ENCODE results near the gene IRF1.
"Not testable (repeated sequence)": the region's sequence is repeated elsewhere in the genome, so short reads cannot be mapped to it uniquely, and the experiment has no call there.

The IRF1 gene

GRCh38 chr5:132444841-132445639 is 45.5 kb downstream of the IRF1 start:
- DNase-seq (ENCODE audit: low read depth in 2 of 2, low spot score in 1 of 2), result no peak

GRCh38 chr5:132444061-132444460 is 46.5 kb downstream of the IRF1 start:
- no peak for DNase-seq (ENCODE audit: low read depth in 2 of 2, low spot score in 1 of 2)

GRCh38 chr5:132439521-132440089 is 51.0 kb downstream of the IRF1 start:
- DNase-seq (ENCODE audit: low read depth in 2 of 2, low spot score in 1 of 2), result no peak

- DNase-seq (ENCODE audit: low read depth in 2 of 2, low spot score in 1 of 2), result no peak
Observed at GRCh38 chr5:132438917-132439316, 51.7 kb downstream of the IRF1 start.

GRCh38 chr5:132438267-132438645 is 52.3 kb downstream of the IRF1 start:
- not testable (repeated sequence) for DNase-seq (ENCODE audit: low read depth in 2 of 2, low spot score in 1 of 2)

- no peak for DNase-seq (ENCODE audit: low read depth in 2 of 2, low spot score in 1 of 2)
Observed at GRCh38 chr5:132437604-132438266, 52.8 kb downstream of the IRF1 start.

GRCh38 chr5:132436936-132437335 is 53.6 kb downstream of the IRF1 start:
- no peak for DNase-seq (ENCODE audit: low read depth in 2 of 2, low spot score in 1 of 2)

- no peak for DNase-seq (ENCODE audit: low read depth in 2 of 2, low spot score in 1 of 2)
Observed at GRCh38 chr5:132435886-132436285, 54.7 kb downstream of the IRF1 start.

- no peak for DNase-seq (ENCODE audit: low read depth in 2 of 2, low spot score in 1 of 2)
Observed at GRCh38 chr5:132435447-132435846, 55.1 kb downstream of the IRF1 start.

- no peak for DNase-seq (ENCODE audit: low read depth in 2 of 2, low spot score in 1 of 2)
Observed at GRCh38 chr5:132434416-132435286, 55.9 kb downstream of the IRF1 start.

- no peak for DNase-seq (ENCODE audit: low read depth in 2 of 2, low spot score in 1 of 2)
Observed at GRCh38 chr5:132433141-132433540, 57.4 kb downstream of the IRF1 start.

- DNase-seq (ENCODE audit: low read depth in 2 of 2, low spot score in 1 of 2), result no peak
Observed at GRCh38 chr5:132431632-132432031, 58.9 kb downstream of the IRF1 start.

Data from stimulated activated CD8-positive, alpha-beta memory T cell treated with anti-CD3 and anti-CD28 coated beads, Interleukin-4, amount 100 ng/mL, for 1 hour (primary cell).